ENCODE measurements around the gene NT5E.

NT5E gene

DNA sequence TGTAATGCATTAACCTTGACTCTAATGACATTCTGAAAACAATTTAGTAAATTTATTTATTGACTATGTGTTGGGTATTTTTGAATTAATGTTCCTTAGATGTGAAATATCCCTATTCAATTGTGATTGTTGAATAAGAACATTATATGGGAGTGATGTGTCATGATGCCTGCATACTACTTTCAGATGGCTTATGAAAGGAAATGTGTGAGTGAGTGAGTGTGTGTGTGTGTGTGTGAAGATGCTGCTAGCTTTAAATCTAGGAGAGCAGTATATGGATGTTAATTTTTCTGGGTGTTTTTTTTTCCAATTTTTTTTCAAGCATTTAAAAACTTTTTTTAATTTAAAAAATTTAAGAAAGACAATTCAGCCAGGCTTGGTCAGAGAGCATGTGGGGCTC lies 32.5 kb upstream of the NT5E start:
- no peak for TF ChIP-seq RARB (CRISPR knock-in tag; IDR thresholded peaks at IDR 0.05)
- ATAC-seq, result no peak

- TF ChIP-seq TCF4 (CRISPR knock-in tag; IDR thresholded peaks at IDR 0.05; ENCODE audit: borderline replicate concordance), result no peak
- ATAC-seq, result peak; percentile 57
These were observed 31.8 kb upstream of the NT5E start for GRCh38 chr6:85418059-85418458.

DNA sequence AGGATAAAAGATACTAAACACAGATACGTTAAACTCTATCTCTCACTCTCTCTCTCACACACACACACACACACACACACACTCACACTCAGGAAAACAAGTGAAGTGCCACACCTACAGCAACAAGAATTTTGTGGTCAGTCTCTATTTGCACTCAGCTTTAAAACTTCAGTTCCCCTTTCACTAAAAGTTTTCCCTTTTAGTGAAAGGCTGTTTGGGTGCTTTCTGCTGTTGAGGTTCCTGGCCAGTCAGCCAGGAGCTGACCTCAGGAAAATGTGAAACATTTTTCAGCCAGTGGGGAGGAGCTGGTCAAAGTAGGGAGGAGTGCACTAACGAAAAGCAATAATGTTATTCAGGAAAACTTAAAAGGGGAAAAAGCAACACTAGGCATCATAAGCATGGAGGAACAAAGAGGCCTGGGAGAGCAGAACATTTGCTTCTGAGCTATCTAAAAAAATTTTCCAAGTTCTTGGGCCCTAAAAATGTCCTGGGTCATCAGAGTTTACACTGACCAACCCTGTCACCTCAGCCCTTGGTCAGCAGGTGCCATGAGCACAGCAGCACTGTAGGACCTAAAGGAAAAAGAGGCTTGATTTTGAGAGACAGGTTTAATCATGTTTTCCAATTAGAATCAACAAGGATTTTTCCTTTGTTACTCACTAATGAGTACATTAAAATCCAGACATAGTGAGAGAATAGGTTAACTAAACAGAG lies 30.7 kb upstream of the NT5E start:
- no peak for ATAC-seq
- TF ChIP-seq CREB5 (CRISPR knock-in tag; IDR thresholded peaks at IDR 0.05; ENCODE audit: low read depth) (no peak), CSDC2 (CRISPR knock-in tag; IDR thresholded peaks at IDR 0.05) (no peak)

DNA sequence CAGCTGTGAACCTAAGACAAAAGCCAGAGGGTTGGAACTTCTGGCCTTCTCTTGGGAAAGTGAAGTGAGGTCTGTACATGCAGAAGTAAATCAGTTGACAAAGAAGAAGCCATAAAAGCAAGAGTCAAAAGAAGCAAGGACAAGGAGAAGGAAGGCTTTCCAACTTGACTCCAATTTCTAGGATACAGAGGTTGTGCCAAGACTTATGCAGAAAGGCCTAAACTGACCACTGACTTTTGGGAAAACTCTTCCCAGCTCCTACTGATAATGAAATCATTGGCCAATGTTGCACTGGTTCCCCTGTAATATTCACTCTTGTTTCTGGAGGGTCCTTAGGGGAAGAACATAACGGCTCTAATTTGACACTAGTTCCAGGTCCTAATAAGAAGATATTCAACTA lies 29.3 kb upstream of the NT5E start:
- no peak for ATAC-seq
- no peak for TF ChIP-seq ARNTL (CRISPR knock-in tag; IDR thresholded peaks at IDR 0.05; ENCODE audit: borderline replicate concordance, low read depth)
- TF ChIP-seq ZNF565 (CRISPR knock-in tag; conservative IDR thresholded peaks at IDR 0.05; ENCODE audit: low read depth), result no peak
- no peak for TF ChIP-seq CSDC2 (CRISPR knock-in tag; IDR thresholded peaks at IDR 0.05)
- no peak for TF ChIP-seq ISL1 (CRISPR knock-in tag; IDR thresholded peaks at IDR 0.05)
- TF ChIP-seq TOX (CRISPR knock-in tag; IDR thresholded peaks at IDR 0.05; ENCODE audit: borderline replicate concordance), result no peak

GRCh38 chr6:85421181-85421580 lies 28.7 kb upstream of the NT5E start:
- TF ChIP-seq TOX (CRISPR knock-in tag; IDR thresholded peaks at IDR 0.05; ENCODE audit: borderline replicate concordance), result no peak
- no peak for TF ChIP-seq OSR1 (CRISPR knock-in tag; IDR thresholded peaks at IDR 0.05)
- no peak for TF ChIP-seq PPARA (CRISPR knock-in tag; IDR thresholded peaks at IDR 0.05; ENCODE audit: borderline replicate concordance)
- TF ChIP-seq, protein P1, sequence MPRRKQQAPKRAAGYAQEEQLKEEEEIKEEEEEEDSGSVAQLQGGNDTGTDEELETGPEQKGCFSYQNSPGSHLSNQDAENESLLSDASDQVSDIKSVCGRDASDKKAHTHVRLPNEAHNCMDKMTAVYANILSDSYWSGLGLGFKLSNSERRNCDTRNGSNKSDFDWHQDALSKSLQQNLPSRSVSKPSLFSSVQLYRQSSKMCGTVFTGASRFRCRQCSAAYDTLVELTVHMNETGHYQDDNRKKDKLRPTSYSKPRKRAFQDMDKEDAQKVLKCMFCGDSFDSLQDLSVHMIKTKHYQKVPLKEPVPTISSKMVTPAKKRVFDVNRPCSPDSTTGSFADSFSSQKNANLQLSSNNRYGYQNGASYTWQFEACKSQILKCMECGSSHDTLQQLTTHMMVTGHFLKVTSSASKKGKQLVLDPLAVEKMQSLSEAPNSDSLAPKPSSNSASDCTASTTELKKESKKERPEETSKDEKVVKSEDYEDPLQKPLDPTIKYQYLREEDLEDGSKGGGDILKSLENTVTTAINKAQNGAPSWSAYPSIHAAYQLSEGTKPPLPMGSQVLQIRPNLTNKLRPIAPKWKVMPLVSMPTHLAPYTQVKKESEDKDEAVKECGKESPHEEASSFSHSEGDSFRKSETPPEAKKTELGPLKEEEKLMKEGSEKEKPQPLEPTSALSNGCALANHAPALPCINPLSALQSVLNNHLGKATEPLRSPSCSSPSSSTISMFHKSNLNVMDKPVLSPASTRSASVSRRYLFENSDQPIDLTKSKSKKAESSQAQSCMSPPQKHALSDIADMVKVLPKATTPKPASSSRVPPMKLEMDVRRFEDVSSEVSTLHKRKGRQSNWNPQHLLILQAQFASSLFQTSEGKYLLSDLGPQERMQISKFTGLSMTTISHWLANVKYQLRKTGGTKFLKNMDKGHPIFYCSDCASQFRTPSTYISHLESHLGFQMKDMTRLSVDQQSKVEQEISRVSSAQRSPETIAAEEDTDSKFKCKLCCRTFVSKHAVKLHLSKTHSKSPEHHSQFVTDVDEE (CRISPR knock-in tag; IDR thresholded peaks at IDR 0.05), result no peak
- ATAC-seq, result no peak

DNA sequence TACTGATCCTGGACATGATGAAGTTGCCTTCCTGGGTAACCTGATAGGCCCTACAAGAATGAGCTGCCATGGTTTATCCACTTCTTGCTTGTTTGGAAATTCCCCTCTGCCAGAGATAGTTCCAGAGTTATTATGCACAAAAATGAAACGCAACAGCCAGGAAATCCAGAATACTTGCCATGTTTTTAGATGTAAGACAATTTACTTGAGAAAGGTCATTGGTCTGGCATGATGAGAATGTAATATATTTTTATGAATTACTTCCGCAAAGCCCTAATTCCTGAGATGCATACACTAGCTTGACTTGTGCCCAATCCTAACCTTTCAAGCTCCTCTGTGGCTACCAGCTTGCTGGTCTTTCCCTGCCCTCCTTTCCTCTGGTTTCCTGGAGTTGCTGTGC lies 27.9 kb upstream of the NT5E start:
- peak; percentile 87 for ATAC-seq
- TF ChIP-seq GLIS3 (CRISPR knock-in tag; IDR thresholded peaks at IDR 0.05) (no peak), CREB5 (CRISPR knock-in tag; IDR thresholded peaks at IDR 0.05; ENCODE audit: low read depth) (no peak), ZNF565 (CRISPR knock-in tag; conservative IDR thresholded peaks at IDR 0.05; ENCODE audit: low read depth) (no peak), BACH2 (CRISPR knock-in tag; IDR thresholded peaks at IDR 0.05; ENCODE audit: borderline replicate concordance) (no peak), CSDC2 (CRISPR knock-in tag; IDR thresholded peaks at IDR 0.05) (no peak), RARB (CRISPR knock-in tag; IDR thresholded peaks at IDR 0.05) (no peak)
- TF ChIP-seq, protein P2, sequence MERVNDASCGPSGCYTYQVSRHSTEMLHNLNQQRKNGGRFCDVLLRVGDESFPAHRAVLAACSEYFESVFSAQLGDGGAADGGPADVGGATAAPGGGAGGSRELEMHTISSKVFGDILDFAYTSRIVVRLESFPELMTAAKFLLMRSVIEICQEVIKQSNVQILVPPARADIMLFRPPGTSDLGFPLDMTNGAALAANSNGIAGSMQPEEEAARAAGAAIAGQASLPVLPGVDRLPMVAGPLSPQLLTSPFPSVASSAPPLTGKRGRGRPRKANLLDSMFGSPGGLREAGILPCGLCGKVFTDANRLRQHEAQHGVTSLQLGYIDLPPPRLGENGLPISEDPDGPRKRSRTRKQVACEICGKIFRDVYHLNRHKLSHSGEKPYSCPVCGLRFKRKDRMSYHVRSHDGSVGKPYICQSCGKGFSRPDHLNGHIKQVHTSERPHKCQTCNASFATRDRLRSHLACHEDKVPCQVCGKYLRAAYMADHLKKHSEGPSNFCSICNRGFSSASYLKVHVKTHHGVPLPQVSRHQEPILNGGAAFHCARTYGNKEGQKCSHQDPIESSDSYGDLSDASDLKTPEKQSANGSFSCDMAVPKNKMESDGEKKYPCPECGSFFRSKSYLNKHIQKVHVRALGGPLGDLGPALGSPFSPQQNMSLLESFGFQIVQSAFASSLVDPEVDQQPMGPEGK (CRISPR knock-in tag; IDR thresholded peaks at IDR 0.05; ENCODE audit: borderline replicate concordance), result no peak
- TF ChIP-seq, protein P1 (CRISPR knock-in tag; IDR thresholded peaks at IDR 0.05), result no peak
